B cell (primary cell): ENCODE measurements around the gene IYD. TPM values are rescaled to one million over a fixed set of nuclear protein-coding genes. Genes with fewer than 3 reads are reported as not detected.

Experiments
- ATAC-seq: fragments of 200-7000 bp; cut with Tn5 transposase; one replicate; pipeline ENCODE4 v1.10.0; 2021; ENCODE audit warnings: low read depth, mild to moderate bottlenecking, moderate number of reproducible peaks, moderate library complexity
- CTCF ChIA-PET: fragments of 350-600 bp; sonication (Branson Sonifier 250); formaldehyde crosslinking; loops from one replicate; lab custom pipeline; 2021; ENCODE audit warnings: antibody characterized with exemption, inconsistent platforms; lab: Charles Lee
- POLR2A ChIA-PET: fragments of 350-600 bp; sonication (Branson Sonifier 250); formaldehyde crosslinking; loops from one replicate; lab custom pipeline; 2021; ENCODE audit warnings: antibody characterized with exemption; lab: Charles Lee
- DNase-seq: peaks from one replicate; pipeline ENCODE4 v3.0.0; 2013
- H2AFZ ChIP-seq: 2 replicates; pipeline ENCODE4 v1.6.1; 2012; ENCODE audit warnings: mild to moderate bottlenecking, low read depth, low read length; ENCODE audit not compliant: insufficient read depth, poor library complexity, severe bottlenecking
- H3K27ac ChIP-seq, 2 donors: 1 replicate in 1 of 2; 2 replicates in 1 of 2; pipeline ENCODE4 v1.5.1; 2012 to 2013; ENCODE audit warnings: low read length in 2 of 2, mild to moderate bottlenecking in 2 of 2, moderate library complexity in 1 of 2
- H3K27me3 ChIP-seq, 4 experiments: fragments of 200-600 bp in 1 of 4; sonication (generic) in 1 of 4; replicated peaks in 1 of 4; 1 replicate in 2 of 4; 2 replicates in 2 of 4; pipeline versions ENCODE4 v1.6.1 to v1.7.0; 2013 to 2016; ENCODE audit warnings: low read length in 3 of 4, mild to moderate bottlenecking in 2 of 4, mixed read lengths in 1 of 4, moderate library complexity in 1 of 4; ENCODE audit not compliant: insufficient read depth in 4 of 4, control insufficient read depth in 3 of 4; ENCODE audit errors: control extremely low read depth in 1 of 4
- H3K36me3 ChIP-seq, 2 experiments: replicated peaks in 1 of 2; 1 replicate in 1 of 2; 2 replicates in 1 of 2; pipeline versions ENCODE4 v1.6.1 to v1.7.1; 2013; ENCODE audit warnings: low read length in 1 of 2; ENCODE audit not compliant: insufficient read depth in 2 of 2, control insufficient read depth in 1 of 2; ENCODE audit errors: control extremely low read depth in 1 of 2, extremely low read depth in 1 of 2
- H3K4me1 ChIP-seq, 2 donors: fragments of 200-600 bp in 1 of 2; sonication (generic) in 1 of 2; 1 replicate in 1 of 2; 2 replicates in 1 of 2; pipeline versions ENCODE4 v1.5.1 to v1.6.1; 2013 to 2017; ENCODE audit warnings: low read length in 2 of 2; ENCODE audit not compliant: control insufficient read depth in 2 of 2, insufficient read depth in 2 of 2
- H3K4me2 ChIP-seq: replicated peaks from 2 replicates; pipeline ENCODE3; 2012; ENCODE audit warnings: mild to moderate bottlenecking, low read depth, low read length; ENCODE audit not compliant: poor library complexity, severe bottlenecking
- H3K4me3 ChIP-seq, 5 experiments: fragments of 200-600 bp in 1 of 5; sonication (generic) in 1 of 5; 1 replicate in 3 of 5; 2 replicates in 2 of 5; pipeline versions ENCODE4 v1.5.1 to v1.7.0; 2011 to 2016; ENCODE audit warnings: low read length in 4 of 5, mild to moderate bottlenecking in 4 of 5, low read depth in 2 of 5, control low read depth in 1 of 5, moderate library complexity in 1 of 5; ENCODE audit not compliant: insufficient read depth in 1 of 5; ENCODE audit errors: control extremely low read depth in 1 of 5, extremely low read depth in 1 of 5
- H3K79me2 ChIP-seq: fragments of 200-600 bp; sonication (generic); one replicate; pipeline ENCODE4 v1.6.0; 2016; ENCODE audit warnings: low read length; ENCODE audit not compliant: control insufficient read depth, insufficient read depth
- H3K9ac ChIP-seq: fragments of 200-600 bp; sonication (generic); 2 replicates; pipeline ENCODE4 v1.6.1; 2017; ENCODE audit warnings: mild to moderate bottlenecking, low read length, moderate library complexity
- H3K9me3 ChIP-seq, 3 donors: one replicate each; pipeline versions ENCODE4 v1.6.1 to v1.7.1; 2013; ENCODE audit warnings: low read length in 2 of 3; ENCODE audit not compliant: control insufficient read depth in 2 of 3, insufficient read depth in 1 of 3; ENCODE audit errors: control extremely low read depth in 1 of 3
- H4K20me1 ChIP-seq: 2 replicates; pipeline ENCODE4 v1.6.0; 2012; ENCODE audit warnings: mild to moderate bottlenecking, low read length; ENCODE audit not compliant: insufficient read depth, control insufficient read depth, poor library complexity, severe bottlenecking
- H3K27ac Mint-ChIP-seq: one replicate; pipeline ENCODE4 v1.8.0; 2021; ENCODE audit warnings: mixed read lengths
- H3K27me3 Mint-ChIP-seq: one replicate; pipeline ENCODE4 v1.8.0; 2021; ENCODE audit warnings: mixed read lengths
- H3K4me1 Mint-ChIP-seq: one replicate; pipeline ENCODE4 v1.8.0; 2021; ENCODE audit warnings: mixed read lengths
- H3K4me3 Mint-ChIP-seq: one replicate; pipeline ENCODE4 v1.8.0; 2021; ENCODE audit warnings: mixed read lengths
- H3K9me3 Mint-ChIP-seq: one replicate; pipeline ENCODE4 v1.8.0; 2022; ENCODE audit warnings: mixed read lengths; ENCODE audit not compliant: insufficient read depth
- CTCF ChIP-seq: fragments of 200-600 bp; IDR thresholded peaks from one replicate; pipeline ENCODE4 v1.8.0; 2022; ENCODE audit warnings: antibody characterized with exemption, mild to moderate bottlenecking
- EZH2 ChIP-seq: IDR thresholded peaks from 2 replicates; pipeline ENCODE4 v1.6.1; 2012; ENCODE audit warnings: borderline replicate concordance, low read depth, mild to moderate bottlenecking, moderate library complexity, low read length; ENCODE audit not compliant: insufficient read depth, poor library complexity, severe bottlenecking
- WGBS: methylation state at CpG from one replicate; pipeline ENCODE4 v1.1.5; 2013; ENCODE audit warnings: missing lambda C conversion rate; ENCODE audit not compliant: insufficient coverage; 5-methylcytosine and 5-hydroxymethylcytosine counted together
- intact Hi-C: fragments of 100-400 bp; cut with micrococcal nuclease; formaldehyde crosslinking; loops from one replicate; pipeline ENCODE4 v1.10.0; 2022
- polyA plus RNA-seq: library from polyadenylated mRNA; depleted of rRNA; stranded (reverse); fragments of >200 nt; gene quantifications from 2 replicates; pipeline ENCODE4 v1.2.3, GENCODE V29; 2012
- total RNA-seq, 2 donors: library from RNA; stranded (reverse); fragments of 120-200 nt in 1 of 2; gene quantifications; 1 replicate in 1 of 2; 2 replicates in 1 of 2; pipeline versions ENCODE4 v1.2.3 to v1.2.4, GENCODE V29; 2013 to 2022

The IYD gene
- total and polyA plus RNA-seq, 2 donors (not counting 1 experiment from before 2014, with no cell fraction given) = not detected

GRCh38 chr6:150394053-150394898 is 25.5 kb downstream of the IYD start:
- no peaks in the 10 kb centered on the region for H3K9me3 Mint-ChIP-seq

More at GRCh38 chr6:150394053-150394898, 25.5 kb downstream of the IYD start:
- no peak for ATAC-seq
- Histone ChIP-seq H3K4me2 (no peak overlapping the region), H4K20me1 (no peaks in the 10 kb centered on the region), H3K4me3 (no peak overlapping the region), H3K27ac (no peak overlapping the region), H3K27me3 (peaks cover 0 to 3% (median 1%) of the 10 kb centered on the region in 4 experiments), H3K9me3 (no peaks in the 10 kb centered on the region), H2AFZ (no peak overlapping the region), H3K4me1 (no peaks in the 10 kb centered on the region), H3K36me3 (no peaks in the 10 kb centered on the region), H3K9ac (no peak overlapping the region), H3K79me2 (no peaks in the 10 kb centered on the region)
- no peak for DNase-seq
- no peak for TF ChIP-seq CTCF
- no peak for TF ChIP-seq EZH2
- Mint-ChIP-seq H3K4me3 (no peak overlapping the region), H3K27ac (no peak overlapping the region), H3K4me1 (no peaks in the 10 kb centered on the region), H3K27me3 (peaks cover 33% of the 10 kb centered on the region)
- POLR2A ChIA-PET = interaction anchor here (1.1 kb wide), 1 partner anchor 441 kb away, joined by 3 read pairs; no protein-coding TSS in a partner anchor
- CTCF ChIA-PET = interaction anchor here (0.7 to 4.2 kb wide), 20 partner anchors 9 to 497 kb away, joined by 3 to 98 read pairs (median 4); no protein-coding TSS in a partner anchor
- 100% methylated on average over 4 of the region's 6 CpGs for WGBS
- intact Hi-C loops = no loop called here
